Testis (tissue), 3 donors: ENCODE data around the gene SH3PXD2B. TPM values are rescaled to one million over a fixed set of nuclear protein-coding genes. Genes with fewer than 3 reads are reported as not detected.

Experiments used
- DNase-seq: peaks from one replicate; pipeline ENCODE4 v3.0.0-alpha.2; 2019
- H3K27ac ChIP-seq, 2 donors: fragments of 200-600 bp; sonication (generic); one replicate each; pipeline ENCODE4 v1.5.1; 2019
- H3K27me3 ChIP-seq: fragments of 200-600 bp; sonication (generic); one replicate; pipeline ENCODE4 v1.5.1; 2019
- H3K36me3 ChIP-seq: fragments of 200-600 bp; sonication (generic); one replicate; pipeline ENCODE4 v1.5.1; 2017; ENCODE audit warnings: low read depth; ENCODE audit errors: missing control alignments
- H3K4me1 ChIP-seq: fragments of 200-600 bp; sonication (generic); one replicate; pipeline ENCODE4 v1.5.1; 2019
- H3K4me3 ChIP-seq, 2 donors: fragments of 200-600 bp; sonication (generic); one replicate each; pipeline ENCODE4 v1.5.1; 2017 to 2019
- H3K9me3 ChIP-seq: fragments of 200-600 bp; sonication (generic); one replicate; pipeline ENCODE4 v1.5.1; 2017
- POLR2A ChIP-seq: fragments of 450-650 bp; IDR thresholded peaks from one replicate; pipeline ENCODE4 v1.6.1; 2017; ENCODE audit warnings: antibody characterized with exemption, mild to moderate bottlenecking, moderate library complexity
- WGBS, 2 donors: methylation state at CpG; one replicate each; pipeline ENCODE4 v1.1.5; 2018; 5-methylcytosine and 5-hydroxymethylcytosine counted together
- intact Hi-C: fragments of 100-400 bp; cut with DNase I; formaldehyde crosslinking; loops from one replicate; pipeline ENCODE4 v1.15.1; 2023; ENCODE audit warnings: low total_unique reads
- polyA plus RNA-seq: library from polyadenylated mRNA; stranded (reverse); fragments of 350-450 nt; fragmentation: Illumina TruSeq; extraction: RNeasy Lipid Tissue Mini Kit (QIAGEN cat#74804); gene quantifications from one replicate; pipeline ENCODE4 v1.2.3, GENCODE V29; 2014; ENCODE audit warnings: low read depth, low replicate concordance; ENCODE audit not compliant: insufficient read depth
- total RNA-seq, 2 donors: library from RNA; depleted of rRNA; stranded (reverse); fragments of >200 nt; gene quantifications; one replicate each; pipeline ENCODE4 v1.2.3, GENCODE V29; 2016
- TF ChIP-seq, protein P1 (sequence below), 3 experiments: fragments of 450-650 bp in 2 of 3; fragments of 200-600 bp in 1 of 3; sonication (generic) in 1 of 3; IDR thresholded peaks; one replicate each; pipeline ENCODE4 v1.5.1; 2016 to 2019; ENCODE audit warnings: antibody characterized with exemption in 3 of 3, mild to moderate bottlenecking in 2 of 3, moderate library complexity in 1 of 3

Gene SH3PXD2B
- total and polyA plus RNA-seq, 3 donors from 2014 or later = 18.3 to 29.4 (median 20.2) TPM

DNA sequence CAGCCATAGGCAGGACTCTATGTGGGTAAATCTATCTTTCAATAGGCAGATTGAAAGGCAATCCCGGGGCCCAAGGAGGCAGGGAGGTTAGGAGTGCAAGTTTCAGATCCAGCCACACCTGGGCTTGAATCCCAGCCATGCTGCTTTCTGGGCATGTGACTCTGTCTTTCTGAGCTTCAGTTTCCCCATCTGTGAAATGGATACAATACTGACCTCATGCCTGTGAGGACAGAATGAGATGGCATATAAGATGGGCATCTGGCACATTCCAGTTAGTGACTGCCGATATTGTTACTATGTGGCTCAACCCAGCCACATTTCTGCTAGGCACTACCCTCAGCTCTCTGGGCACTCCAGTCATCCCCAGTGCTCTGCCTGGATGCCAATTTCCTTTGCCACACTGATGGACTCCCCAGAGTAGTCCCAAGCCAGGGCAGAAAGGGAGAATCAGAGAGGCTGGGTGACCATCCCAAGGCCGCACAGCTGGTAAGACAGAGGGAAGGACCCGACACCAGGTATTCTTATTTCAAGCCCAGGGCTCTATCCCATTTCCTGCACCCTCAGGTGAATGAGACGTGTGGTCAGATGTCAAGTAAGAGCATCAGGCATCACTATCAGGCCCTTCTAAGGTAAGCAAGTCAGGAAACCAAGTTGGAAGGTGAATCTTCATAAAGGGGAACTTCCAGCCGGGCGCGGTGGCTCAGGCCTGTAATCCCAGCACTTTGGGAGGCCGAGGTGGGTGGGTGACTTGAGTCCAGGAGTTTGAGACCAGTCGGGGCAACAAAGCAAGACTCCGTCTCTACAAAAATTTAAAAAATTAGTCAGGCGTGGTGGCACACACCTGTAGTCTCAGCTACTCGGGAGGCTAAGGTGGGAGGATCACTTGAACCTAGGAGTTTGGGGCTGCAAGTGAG is 38.7 kb downstream of the SH3PXD2B start:
- H3K36me3 ChIP-seq = no peaks in the 10 kb centered on the region
- no peaks in the 10 kb centered on the region for H3K27me3 ChIP-seq
- intact Hi-C loops = no loop called here
- TF ChIP-seq POLR2A = no peak
- TF ChIP-seq, protein P1, sequence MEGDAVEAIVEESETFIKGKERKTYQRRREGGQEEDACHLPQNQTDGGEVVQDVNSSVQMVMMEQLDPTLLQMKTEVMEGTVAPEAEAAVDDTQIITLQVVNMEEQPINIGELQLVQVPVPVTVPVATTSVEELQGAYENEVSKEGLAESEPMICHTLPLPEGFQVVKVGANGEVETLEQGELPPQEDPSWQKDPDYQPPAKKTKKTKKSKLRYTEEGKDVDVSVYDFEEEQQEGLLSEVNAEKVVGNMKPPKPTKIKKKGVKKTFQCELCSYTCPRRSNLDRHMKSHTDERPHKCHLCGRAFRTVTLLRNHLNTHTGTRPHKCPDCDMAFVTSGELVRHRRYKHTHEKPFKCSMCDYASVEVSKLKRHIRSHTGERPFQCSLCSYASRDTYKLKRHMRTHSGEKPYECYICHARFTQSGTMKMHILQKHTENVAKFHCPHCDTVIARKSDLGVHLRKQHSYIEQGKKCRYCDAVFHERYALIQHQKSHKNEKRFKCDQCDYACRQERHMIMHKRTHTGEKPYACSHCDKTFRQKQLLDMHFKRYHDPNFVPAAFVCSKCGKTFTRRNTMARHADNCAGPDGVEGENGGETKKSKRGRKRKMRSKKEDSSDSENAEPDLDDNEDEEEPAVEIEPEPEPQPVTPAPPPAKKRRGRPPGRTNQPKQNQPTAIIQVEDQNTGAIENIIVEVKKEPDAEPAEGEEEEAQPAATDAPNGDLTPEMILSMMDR (IDR thresholded peaks at IDR 0.05) = no peak
- 91 to 93% methylated on average over 13 of the region's 13 CpGs for WGBS, 2 donors
- no peak for DNase-seq
- peaks cover 75% of the 10 kb centered on the region for H3K4me1 ChIP-seq
- peak overlapping the region; percentile 67 to 87 for H3K27ac ChIP-seq
- no peaks in the 10 kb centered on the region for H3K9me3 ChIP-seq
- no peak overlapping the region for H3K4me3 ChIP-seq

DNA sequence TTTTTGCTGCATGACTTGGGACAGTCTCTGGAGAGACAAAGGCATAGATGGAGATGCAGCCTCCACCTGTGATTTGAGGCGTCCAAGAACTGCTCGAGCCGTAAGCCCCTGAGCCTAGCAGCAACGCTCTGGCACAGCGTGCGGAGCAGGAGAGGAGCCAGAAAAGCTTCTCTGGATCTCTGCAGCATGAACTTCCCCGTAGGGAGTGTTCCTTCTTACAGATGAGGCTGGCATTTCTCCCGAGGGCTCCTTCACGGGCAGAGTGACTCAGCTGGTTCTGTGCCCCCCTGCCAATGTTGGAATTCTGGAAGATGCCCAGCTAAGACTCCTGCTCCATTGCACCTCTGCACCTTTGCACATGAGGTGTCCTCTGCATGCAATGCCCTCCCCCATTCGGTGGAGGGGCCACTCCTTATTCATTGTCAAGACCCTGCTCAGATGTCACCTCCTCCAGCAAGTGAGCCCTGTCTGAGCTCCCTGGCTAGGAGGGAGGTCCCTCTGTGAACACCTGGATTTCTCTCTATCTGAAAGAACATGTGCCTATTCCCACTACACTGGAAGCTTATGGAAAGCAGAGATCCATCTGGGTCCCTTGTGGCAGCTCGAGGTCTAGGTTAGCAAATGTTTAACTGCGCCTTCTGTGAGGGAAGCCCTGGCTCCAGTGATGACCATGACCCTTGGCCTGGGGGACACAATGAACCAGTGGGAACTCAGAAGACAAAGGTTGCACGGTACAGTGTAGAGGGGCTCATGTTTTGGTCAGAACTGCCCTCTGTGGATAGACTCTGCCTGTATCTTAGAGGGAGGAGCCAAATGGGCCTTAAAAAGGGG is 39.6 kb downstream of the SH3PXD2B start:
- H3K27ac ChIP-seq = peak overlapping the region; percentile 67 to 87
- intact Hi-C loops = no loop called here
- no peaks in the 10 kb centered on the region for H3K27me3 ChIP-seq
- WGBS, 2 donors = 35 to 36% methylated on average over 12 to 13 of the region's 13 CpGs
- no peak for TF ChIP-seq POLR2A
- TF ChIP-seq, protein P1 (IDR thresholded peaks at IDR 0.05) = no peak
- no peaks in the 10 kb centered on the region for H3K9me3 ChIP-seq
- peaks cover 66% of the 10 kb centered on the region for H3K4me1 ChIP-seq
- no peak overlapping the region for H3K4me3 ChIP-seq
- peak; percentile 86 for DNase-seq
- no peaks in the 10 kb centered on the region for H3K36me3 ChIP-seq

DNA sequence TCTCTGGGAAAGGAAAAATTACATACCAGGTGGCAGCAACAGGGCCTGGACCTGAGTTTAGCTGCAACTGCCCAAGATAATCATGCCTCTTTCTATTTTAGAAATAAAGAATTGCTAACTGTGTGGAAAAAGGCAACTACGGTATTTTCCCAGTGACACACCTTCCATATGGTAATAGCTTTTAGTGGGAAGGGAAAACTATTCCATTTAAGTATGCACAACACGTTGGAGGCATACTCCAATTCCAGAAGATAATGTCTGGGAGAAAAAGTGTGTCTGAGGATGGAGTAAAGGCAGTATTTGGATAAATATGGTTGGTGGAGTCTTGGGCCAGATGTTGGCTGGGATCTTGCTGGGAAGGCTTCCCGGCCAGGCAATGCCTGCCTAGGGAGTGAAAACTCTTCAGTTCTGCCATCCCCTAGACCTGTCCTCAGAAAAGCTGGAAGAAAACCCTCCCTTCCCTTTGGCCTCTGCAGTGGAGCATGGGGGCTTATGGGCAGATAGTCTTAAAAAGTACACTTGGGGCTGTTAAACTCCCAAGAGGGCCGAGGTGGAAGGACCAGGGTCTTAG is 40.6 kb downstream of the SH3PXD2B start:
- 54 to 65% methylated on average over 4 of the region's 4 CpGs for WGBS, 2 donors
- intact Hi-C loops = no loop called here
- TF ChIP-seq, protein P1 (IDR thresholded peaks at IDR 0.05) = no peak
- no peak for TF ChIP-seq POLR2A
- Histone ChIP-seq H3K4me3 (no peak overlapping the region), H3K36me3 (no peaks in the 10 kb centered on the region), H3K27me3 (no peaks in the 10 kb centered on the region), H3K9me3 (no peaks in the 10 kb centered on the region), H3K4me1 (peaks cover 55% of the 10 kb centered on the region), H3K27ac (peak overlapping the region; percentile 67 to 87)
- DNase-seq = no peak

DNA sequence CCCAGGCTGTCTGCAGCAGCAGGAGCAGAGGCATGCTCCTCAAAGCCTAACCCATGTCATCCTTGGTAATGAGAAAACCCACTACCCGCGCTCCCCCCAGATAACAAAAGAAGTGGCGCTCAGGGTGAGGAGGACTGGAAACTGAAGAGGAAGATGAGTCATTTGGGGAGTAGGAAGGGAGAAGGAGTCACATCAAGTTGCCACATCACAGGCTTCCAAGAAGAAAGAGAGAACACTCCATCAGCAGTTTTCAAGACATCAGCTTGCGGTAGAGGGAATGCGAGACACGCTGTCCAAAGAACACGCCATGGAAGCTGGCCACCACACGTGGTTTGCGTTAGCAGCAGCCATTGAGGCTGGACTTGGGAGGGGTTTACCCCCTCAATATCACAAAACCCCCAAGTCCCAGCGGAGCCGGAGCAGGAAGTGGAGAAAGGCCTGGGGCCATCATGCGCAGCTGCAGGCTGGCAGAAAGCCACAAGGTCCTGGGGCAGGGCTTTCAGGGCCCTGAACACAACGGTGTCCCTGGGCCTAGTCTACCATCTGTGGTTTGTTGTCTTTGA is 41.5 kb downstream of the SH3PXD2B start:
- no peaks in the 10 kb centered on the region for H3K36me3 ChIP-seq
- H3K9me3 ChIP-seq = no peaks in the 10 kb centered on the region
- TF ChIP-seq, protein P1 (IDR thresholded peaks at IDR 0.05) = no peak
- H3K4me3 ChIP-seq = no peak overlapping the region
- WGBS, 2 donors = 51 to 57% methylated on average over 13 of the region's 13 CpGs
- H3K27ac ChIP-seq = peak overlapping the region; percentile 67 to 87
- peaks cover 47% of the 10 kb centered on the region for H3K4me1 ChIP-seq
- peak; percentile 87 for DNase-seq
- no peaks in the 10 kb centered on the region for H3K27me3 ChIP-seq
- intact Hi-C loops = no loop called here
